ENCODE measurements around the gene SUMO2.

SUMO2 gene

GRCh38 chr17:75228305-75228704 is 45.5 kb upstream of the SUMO2 start:
- Histone ChIP-seq H3K36me3 (ENCODE audit: control insufficient read depth, insufficient read depth, low read length) (no peaks in the 10 kb centered on the region), H2AFZ (no peak overlapping the region), H3K4me1 (no peaks in the 10 kb centered on the region), H3K4me2 (ENCODE audit: low read length) (no peak overlapping the region), H3K9me3 (ENCODE audit: control insufficient read depth, low read length) (no peaks in the 10 kb centered on the region), H3K27me3 (ENCODE audit: control insufficient read depth, insufficient read depth, low read length) (no peaks in the 10 kb centered on the region), H3K27ac (no peak overlapping the region), H3K79me2 (no peaks in the 10 kb centered on the region), H3K4me3 (ENCODE audit: low read depth, low read length) (no peak overlapping the region), H3K9ac (no peak overlapping the region)
- TF ChIP-seq, protein P1, sequence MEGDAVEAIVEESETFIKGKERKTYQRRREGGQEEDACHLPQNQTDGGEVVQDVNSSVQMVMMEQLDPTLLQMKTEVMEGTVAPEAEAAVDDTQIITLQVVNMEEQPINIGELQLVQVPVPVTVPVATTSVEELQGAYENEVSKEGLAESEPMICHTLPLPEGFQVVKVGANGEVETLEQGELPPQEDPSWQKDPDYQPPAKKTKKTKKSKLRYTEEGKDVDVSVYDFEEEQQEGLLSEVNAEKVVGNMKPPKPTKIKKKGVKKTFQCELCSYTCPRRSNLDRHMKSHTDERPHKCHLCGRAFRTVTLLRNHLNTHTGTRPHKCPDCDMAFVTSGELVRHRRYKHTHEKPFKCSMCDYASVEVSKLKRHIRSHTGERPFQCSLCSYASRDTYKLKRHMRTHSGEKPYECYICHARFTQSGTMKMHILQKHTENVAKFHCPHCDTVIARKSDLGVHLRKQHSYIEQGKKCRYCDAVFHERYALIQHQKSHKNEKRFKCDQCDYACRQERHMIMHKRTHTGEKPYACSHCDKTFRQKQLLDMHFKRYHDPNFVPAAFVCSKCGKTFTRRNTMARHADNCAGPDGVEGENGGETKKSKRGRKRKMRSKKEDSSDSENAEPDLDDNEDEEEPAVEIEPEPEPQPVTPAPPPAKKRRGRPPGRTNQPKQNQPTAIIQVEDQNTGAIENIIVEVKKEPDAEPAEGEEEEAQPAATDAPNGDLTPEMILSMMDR (IDR thresholded peaks at IDR 0.05) = no peak

- Histone ChIP-seq H3K4me3 (ENCODE audit: low read depth, low read length) (no peak overlapping the region), H3K27ac (no peak overlapping the region), H3K9ac (no peak overlapping the region), H2AFZ (no peak overlapping the region), H3K4me2 (ENCODE audit: low read length) (no peak overlapping the region), H3K9me3 (ENCODE audit: control insufficient read depth, low read length) (no peaks in the 10 kb centered on the region), H3K4me1 (no peaks in the 10 kb centered on the region), H3K79me2 (no peaks in the 10 kb centered on the region), H3K27me3 (ENCODE audit: control insufficient read depth, insufficient read depth, low read length) (no peaks in the 10 kb centered on the region), H3K36me3 (ENCODE audit: control insufficient read depth, insufficient read depth, low read length) (no peaks in the 10 kb centered on the region)
- TF ChIP-seq, protein P1 (IDR thresholded peaks at IDR 0.05) = no peak
These were observed 45.0 kb upstream of the SUMO2 start for GRCh38 chr17:75227729-75228128.

DNA sequence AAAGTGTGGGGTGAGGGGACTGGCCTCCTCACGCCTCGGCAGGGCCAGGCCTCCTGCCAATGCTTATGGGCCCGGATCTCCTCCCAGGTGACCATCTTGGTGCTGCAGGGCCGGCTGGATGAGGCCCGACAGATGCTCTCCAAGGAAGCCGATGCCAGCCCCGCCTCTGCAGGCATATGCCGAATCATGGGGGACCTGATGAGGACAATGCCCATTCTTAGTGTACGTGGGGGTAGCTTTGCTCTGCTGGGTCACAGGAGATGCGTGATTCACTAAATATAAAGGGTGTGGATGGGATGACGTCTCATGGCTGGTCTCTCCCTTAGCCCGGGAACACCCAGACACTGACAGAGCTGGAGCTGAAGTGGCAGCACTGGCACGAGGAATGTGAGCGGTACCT is 42.3 kb upstream of the SUMO2 start:
- H3K36me3 ChIP-seq (ENCODE audit: control insufficient read depth, insufficient read depth, low read length) = no peaks in the 10 kb centered on the region
- H3K27me3 ChIP-seq (ENCODE audit: control insufficient read depth, insufficient read depth, low read length) = no peaks in the 10 kb centered on the region
- no peak overlapping the region for H3K9ac ChIP-seq
- H3K4me3 ChIP-seq (ENCODE audit: low read depth, low read length) = no peak overlapping the region
- no peak overlapping the region for H3K4me2 ChIP-seq (ENCODE audit: low read length)
- H3K9me3 ChIP-seq (ENCODE audit: control insufficient read depth, low read length) = no peaks in the 10 kb centered on the region
- no peak overlapping the region for H2AFZ ChIP-seq
- H3K79me2 ChIP-seq = peaks cover 2% of the 10 kb centered on the region
- no peaks in the 10 kb centered on the region for H3K4me1 ChIP-seq
- TF ChIP-seq, protein P1 (IDR thresholded peaks at IDR 0.05) = no peak
- no peak overlapping the region for H3K27ac ChIP-seq

DNA sequence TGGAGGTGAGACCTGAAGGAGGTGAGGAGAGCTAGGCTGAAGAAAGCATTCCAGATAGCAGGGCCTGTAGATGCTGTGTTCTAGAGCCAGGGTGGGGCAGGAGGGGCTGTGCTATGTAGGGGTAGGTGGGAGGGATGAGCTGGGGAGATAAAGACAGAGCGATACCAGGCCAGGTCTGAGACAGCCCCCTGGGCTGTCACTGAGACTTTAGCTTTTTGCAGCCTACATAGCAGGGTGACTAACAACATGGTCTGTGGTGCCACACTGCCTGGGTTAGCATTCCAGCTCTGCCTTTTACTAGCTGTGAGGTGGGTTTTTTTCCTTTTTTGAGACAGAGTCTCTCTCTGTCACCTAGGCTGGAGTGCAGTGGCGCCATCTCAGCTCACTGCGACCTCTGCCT is 37.1 kb upstream of the SUMO2 start:
- Histone ChIP-seq H2AFZ (no peak overlapping the region), H3K79me2 (peaks cover 2% of the 10 kb centered on the region), H3K27me3 (ENCODE audit: control insufficient read depth, insufficient read depth, low read length) (no peaks in the 10 kb centered on the region), H3K4me2 (ENCODE audit: low read length) (no peak overlapping the region), H3K9me3 (ENCODE audit: control insufficient read depth, low read length) (no peaks in the 10 kb centered on the region), H3K9ac (no peak overlapping the region), H3K36me3 (ENCODE audit: control insufficient read depth, insufficient read depth, low read length) (no peaks in the 10 kb centered on the region), H3K4me1 (no peaks in the 10 kb centered on the region), H3K4me3 (ENCODE audit: low read depth, low read length) (no peak overlapping the region), H3K27ac (no peak overlapping the region)
- TF ChIP-seq, protein P1 (IDR thresholded peaks at IDR 0.05) = no peak

- Histone ChIP-seq H3K4me1 (no peaks in the 10 kb centered on the region), H3K9ac (no peak overlapping the region), H3K36me3 (ENCODE audit: control insufficient read depth, insufficient read depth, low read length) (no peaks in the 10 kb centered on the region), H3K9me3 (ENCODE audit: control insufficient read depth, low read length) (no peaks in the 10 kb centered on the region), H3K27me3 (ENCODE audit: control insufficient read depth, insufficient read depth, low read length) (no peaks in the 10 kb centered on the region), H2AFZ (no peak overlapping the region), H3K4me2 (ENCODE audit: low read length) (no peak overlapping the region), H3K27ac (no peak overlapping the region), H3K79me2 (peaks cover 2% of the 10 kb centered on the region), H3K4me3 (ENCODE audit: low read depth, low read length) (no peak overlapping the region)
- TF ChIP-seq, protein P1 (IDR thresholded peaks at IDR 0.05) = no peak
These were observed 35.4 kb upstream of the SUMO2 start for GRCh38 chr17:75218131-75218530.
